Fibroblast of upper back skin (primary cell): ENCODE measurements around the gene TTLL13.

ENCODE experiments used
- DNase-seq: peaks from one replicate; pipeline ENCODE4 v3.0.0-alpha.2; 2013

Gene TTLL13

DNA sequence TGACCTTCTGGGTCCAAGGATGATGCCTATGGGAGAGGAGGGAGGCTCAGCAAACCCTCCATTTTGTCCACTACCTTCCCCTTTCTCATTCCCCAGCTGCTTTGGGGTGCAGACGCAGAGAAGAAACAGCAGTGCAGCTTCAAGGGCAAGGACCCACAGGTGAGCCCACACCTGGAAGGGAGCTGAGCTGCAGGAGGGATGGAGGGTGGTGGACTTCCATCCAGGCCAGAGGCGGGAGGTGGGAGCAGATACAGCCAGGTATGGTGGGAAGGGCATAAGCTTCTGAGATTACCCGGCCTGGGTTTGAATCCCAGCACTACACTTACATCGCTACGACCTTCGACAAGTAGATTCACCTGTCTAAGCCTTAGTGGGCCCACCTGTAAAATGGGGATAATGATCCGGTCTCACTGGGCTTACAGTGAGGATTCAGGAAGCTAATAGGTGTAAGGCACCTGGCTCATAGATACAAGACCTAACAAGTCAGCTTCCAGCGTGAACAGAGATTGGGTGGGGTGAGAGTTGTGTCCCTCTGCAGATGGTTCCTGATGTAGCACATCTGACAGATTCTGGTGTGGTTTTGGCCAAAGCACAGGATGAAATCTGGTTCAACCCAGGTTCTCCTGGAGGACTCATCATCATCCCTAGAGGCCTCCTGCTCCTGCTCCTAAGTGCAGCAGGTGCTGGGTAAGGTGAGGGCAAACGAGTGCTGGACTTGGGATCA, 31.5 kb upstream of the TTLL13 start:
- DNase-seq = no peak

DNA sequence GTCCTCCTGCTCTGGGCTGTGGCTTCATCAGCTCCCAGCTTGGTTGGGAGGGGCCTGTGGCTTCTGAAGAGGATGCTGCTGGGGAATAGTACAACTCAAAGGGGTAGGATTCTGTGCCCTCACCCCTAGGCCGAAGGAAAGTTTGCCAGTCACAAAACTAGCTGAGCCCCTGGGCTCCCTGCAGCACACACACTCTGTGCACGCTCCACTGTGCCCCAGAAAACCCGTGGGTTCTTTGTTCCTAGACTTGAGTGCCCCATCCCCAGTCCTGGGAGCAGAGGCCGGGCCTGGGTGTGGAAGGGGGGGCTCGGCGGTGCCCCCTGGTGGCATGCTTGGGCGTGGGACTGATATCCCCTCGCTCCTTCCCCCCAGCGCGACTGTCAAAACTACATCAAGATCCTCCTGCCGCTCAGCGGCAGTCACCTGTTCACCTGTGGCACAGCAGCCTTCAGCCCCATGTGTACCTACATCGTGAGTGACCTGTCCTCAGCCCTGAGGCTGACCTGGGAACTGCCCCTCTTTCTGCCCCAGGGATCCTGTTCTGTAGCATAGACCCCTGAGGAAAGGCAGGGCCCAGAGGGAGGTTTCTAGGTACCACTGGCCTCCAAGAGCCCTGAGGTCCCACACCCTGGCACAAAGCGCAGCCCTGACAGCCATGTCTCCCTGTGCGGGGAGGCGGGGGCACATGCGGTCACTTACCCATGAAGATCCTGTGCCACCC, 29.8 kb upstream of the TTLL13 start:
- DNase-seq = peak; percentile 12

GRCh38 chr15:90221246-90221900, 28.0 kb upstream of the TTLL13 start:
- DNase-seq = peak; percentile 81

DNA sequence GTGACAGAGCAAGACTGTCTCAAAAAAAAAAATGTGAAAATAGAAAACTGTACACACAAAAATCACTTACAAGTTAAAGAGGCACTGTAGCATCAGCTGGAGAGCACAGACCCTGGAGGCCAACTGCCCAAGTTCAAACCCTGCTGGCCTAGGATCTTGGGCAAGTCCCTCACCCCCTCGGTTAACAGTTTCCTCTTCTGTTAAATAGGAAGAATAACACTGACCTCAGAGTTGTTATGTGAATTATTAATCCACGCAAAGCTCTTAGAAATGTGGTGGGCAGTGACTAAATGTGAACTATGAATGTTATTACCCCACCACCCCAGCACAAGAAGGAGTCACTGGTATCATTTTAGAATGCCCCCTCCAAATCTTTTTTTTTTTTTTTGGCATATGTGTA, 26.8 kb upstream of the TTLL13 start:
- no peak for DNase-seq

DNA sequence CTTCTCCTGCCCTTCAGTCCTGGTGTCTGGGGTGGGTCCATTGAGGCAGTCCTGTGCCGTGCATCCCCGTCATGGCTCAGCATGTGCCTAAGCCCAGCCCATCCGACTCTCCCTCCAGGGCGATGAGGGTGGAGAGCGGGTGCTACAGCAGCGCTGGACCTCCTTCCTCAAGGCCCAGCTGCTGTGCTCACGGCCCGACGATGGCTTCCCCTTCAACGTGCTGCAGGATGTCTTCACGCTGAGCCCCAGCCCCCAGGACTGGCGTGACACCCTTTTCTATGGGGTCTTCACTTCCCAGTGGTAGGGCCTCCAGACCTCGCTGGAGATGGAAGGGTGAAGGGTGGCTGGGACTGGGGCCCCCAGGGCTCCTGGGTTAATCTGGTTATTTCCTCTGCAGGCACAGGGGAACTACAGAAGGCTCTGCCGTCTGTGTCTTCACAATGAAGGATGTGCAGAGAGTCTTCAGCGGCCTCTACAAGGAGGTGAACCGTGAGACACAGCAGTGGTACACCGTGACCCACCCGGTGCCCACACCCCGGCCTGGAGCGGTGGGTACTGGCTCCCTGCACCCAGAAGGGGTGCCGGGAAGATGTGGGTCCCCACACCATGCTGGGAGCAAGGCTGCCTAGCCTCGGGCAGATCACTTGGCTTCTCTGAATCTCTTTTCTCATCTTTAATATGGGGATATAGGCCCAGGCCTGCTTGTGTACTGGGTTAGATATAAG, 25.8 kb upstream of the TTLL13 start:
- no peak for DNase-seq

DNA sequence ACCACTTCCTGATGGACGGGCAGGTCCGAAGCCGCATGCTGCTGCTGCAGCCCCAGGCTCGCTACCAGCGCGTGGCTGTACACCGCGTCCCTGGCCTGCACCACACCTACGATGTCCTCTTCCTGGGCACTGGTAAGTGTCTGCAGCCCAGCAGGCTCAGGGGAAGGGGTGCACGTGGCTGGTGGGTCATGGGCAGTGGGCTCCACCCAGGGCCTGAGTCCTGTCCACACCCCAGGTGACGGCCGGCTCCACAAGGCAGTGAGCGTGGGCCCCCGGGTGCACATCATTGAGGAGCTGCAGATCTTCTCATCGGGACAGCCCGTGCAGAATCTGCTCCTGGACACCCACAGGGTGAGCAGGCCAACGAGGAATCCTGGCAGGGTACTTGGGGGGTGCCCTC, 24.3 kb upstream of the TTLL13 start:
- no peak for DNase-seq

DNA sequence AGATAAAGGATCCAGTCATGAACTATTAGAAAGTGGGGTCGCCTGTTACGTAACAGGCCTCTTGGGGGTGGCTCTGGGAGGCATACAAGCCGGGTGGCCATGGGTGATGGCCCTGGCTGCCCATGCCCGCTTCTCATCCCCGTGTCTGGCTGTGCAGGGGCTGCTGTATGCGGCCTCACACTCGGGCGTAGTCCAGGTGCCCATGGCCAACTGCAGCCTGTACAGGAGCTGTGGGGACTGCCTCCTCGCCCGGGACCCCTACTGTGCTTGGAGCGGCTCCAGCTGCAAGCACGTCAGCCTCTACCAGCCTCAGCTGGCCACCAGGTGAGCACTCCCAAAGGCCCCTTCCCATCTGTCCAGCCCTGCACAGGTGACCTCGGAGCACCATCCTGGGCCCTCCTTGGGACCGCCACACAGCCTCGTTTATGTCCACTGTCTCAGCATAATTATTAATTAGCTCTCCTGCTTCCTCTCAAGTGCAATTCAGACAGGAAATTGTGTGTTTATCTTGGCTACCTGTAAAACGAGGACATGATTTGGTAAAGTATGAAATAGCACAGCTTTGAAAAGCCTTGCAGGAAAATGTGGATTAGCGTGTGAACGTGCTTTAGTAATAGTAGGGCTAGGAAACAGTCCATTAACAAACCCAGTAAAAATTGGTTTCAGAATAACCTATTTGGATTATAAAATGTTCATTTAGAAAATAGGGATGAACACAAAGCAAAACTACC, 23.7 kb upstream of the TTLL13 start:
- no peak for DNase-seq

GRCh38 chr15:90227336-90227735, 22.0 kb upstream of the TTLL13 start:
- no peak for DNase-seq

- DNase-seq = no peak
Observed at GRCh38 chr15:90227816-90228772, 21.3 kb upstream of the TTLL13 start.

DNA sequence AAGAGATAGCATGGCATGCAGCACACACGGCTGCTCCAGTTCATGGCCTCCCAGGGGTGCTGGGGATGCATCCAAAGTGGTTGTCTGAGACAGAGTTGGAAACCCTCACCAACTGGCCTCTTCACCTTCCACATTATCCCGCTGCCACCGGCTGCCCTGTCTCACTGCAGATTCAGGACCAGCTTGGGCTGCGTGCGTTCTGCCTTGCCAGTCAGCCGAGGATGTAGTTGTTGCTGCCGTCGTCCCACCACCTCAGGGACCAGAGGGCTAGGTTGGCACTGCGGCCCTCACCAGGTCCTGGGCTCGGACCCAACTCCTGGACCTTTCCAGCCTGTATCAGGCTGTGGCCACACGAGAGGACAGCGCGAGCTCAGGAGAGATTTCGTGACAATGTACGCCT, 20.4 kb upstream of the TTLL13 start:
- no peak for DNase-seq

- DNase-seq = no peak
Observed at GRCh38 chr15:90230071-90230494, 19.3 kb upstream of the TTLL13 start.

DNA sequence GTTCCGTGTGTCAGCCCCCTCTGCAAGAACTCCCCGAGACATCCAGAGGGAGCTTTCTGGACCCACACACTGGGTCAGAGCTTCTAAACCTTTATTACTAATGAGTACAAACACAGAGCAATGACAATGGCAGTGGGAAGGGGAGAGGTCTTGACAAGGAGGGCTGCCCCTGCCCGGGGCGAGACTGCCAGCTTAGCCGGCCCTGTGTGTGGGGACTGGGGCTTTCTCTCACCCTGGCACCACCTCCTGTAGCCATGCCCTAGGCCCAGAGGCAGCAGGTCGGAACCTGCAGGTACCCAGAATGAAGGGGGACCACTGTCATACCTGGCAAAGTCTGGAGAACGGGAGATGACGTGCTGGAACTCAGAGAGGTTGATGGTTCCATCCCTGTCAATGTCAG, 18.7 kb upstream of the TTLL13 start:
- DNase-seq = no peak

DNA sequence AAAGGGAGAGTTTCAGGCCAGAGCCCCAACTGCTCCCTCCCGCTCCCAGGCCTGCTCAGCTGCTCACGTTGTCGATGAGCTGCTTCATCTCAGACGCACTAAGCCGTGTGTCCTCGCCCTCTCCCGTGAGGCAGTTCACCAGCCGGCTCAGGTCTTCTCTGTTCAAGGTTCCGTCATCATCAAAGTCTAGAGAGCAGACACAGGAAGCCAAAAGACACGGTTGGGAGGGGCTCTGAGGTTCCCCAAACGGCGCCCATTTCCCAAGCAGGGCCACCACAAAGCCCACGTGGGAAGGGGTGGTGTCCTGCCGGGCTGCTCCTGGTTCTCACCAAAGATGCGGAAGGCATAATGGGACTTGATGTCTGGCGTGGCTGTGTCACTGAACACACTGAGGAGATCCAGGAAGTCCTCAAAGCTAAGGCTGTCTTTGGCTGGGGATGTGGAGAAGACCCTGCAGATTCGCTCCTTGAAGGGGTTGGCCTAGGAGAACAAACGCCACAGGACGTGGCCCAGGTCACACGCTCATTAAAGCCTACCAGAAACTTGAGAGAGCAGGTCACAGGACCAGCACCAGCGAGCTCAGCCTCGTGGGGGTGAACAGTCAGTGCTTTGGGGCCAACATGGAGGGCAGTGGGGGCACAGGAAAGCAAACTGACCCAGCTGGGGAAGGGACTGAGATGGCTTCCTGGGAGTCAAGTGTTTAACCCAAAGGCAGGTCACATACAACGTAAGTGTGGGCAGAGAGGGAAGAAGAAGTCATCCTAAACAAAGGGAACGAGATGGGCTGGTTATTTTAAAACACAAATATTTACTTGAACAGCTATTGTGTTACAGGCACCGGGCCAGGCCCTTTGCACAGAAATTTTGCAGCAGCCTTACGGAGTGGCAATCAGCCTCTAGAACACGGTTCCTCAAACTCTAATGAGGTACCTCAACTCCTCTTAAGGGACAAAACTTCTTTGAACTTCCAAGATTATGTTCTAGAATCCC, 18.0 kb upstream of the TTLL13 start:
- DNase-seq = no peak

DNA sequence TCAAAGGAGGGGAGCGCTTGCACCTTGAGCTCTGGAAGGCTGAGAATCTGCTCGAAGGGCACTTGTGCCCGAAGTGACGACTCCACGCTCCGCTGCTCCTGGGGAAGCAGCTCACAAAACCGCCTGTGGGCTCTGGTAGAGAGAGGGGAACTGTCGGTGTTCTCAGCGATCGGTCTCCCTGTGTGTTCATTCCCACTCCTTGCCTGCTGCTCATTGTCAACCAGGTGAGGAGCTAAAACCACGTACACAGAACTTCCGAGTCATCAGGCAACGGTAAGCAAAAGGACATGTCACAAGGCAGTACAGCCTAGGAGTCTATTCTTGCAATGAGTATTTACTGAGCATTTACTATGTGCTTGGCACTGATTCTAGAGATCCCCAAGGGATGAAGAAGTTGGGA, 17.2 kb upstream of the TTLL13 start:
- no peak for DNase-seq

GRCh38 chr15:90232941-90233386, 16.4 kb upstream of the TTLL13 start:
- DNase-seq = no peak

DNA sequence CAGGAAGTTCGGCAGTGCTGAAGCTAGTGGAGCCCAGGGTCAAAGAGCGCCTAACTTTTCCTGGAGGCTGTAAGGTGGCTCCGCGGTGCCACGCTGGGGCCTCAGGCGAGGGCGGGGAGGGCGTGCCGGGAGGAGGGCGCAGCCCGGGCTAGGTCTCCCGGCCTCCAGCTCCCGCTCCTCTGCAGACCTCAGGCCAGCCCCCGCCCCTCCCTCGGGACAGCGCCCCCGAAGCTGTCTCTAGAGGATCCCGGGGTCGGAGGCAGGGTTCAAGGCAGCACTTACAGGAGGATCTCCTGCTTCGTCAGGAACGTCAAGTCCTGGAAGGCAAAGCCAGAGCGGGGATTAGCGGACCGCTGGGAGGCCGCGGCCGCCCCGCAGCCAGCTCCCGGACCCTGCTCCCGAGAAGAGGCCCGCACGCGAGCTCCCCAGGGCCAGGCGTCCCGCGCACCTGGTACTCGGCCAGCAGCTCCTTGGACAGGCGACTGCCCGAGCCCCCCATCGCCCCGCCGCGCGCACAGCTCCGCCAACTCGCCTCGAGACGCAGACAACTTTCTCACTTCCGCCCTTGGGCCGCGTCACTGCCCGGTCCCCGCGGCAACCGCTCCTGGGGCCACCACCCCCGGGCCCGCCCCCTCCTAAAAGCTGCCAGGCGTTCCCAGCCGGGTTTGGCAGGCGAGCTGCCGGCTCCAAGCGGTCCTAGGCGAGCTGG, 15.8 kb upstream of the TTLL13 start, which contains the start of gene CIB1:
TSS of gene CIB1 (minus strand) at position 555 of the 709 bp plus-strand sequence. CDS start at position 499, 56 bp downstream.
- peak; percentile 97 for DNase-seq

DNA sequence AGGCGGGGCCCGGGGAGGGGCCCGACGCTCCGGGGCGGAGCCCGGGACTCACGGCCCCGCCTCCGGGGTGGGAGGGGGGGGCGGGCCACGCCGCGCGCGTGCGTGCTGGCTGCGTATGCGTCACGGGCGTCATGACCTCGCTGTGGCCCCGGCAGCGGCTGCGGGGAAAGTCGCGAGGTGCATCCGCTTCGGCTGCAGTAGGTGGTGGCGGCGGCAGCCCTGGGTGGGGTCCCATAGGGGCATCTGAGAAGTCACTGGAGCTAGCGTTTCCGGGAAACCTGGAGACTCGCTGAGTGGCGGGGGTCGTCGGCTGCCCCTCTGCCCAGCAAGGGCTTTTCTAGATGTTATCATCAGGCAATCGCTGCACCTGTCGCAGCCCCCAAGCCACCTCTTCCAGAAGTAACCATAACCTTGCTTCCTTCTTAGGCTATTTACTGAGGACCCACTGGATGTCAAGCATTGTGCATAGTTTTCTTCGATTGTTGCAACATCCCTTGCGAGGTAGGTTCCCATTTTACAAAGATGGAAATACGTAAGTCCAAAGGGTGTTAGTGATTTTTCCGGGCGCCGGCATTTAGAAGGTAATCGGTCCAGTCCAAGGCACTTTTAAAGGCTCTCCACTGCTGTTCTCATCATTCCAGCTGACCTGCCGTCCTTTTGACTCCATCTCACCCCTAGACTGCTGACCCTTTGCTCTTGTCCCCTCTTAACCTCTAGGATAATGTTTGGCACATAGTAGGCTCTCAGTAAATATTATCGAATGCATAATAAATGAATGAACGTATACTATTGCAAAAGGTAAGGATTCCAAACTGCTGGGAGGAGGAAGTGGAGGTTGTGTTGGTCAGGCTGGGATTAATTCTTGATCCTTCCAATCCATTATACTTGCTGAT, 15.0 kb upstream of the TTLL13 start, which contains the start of gene GDPGP1:
TSS of gene GDPGP1 (plus strand) at position 114 of the 893 bp plus-strand sequence. CDS start 6,700 bp downstream, outside the sequence.
- DNase-seq = no peak

DNA sequence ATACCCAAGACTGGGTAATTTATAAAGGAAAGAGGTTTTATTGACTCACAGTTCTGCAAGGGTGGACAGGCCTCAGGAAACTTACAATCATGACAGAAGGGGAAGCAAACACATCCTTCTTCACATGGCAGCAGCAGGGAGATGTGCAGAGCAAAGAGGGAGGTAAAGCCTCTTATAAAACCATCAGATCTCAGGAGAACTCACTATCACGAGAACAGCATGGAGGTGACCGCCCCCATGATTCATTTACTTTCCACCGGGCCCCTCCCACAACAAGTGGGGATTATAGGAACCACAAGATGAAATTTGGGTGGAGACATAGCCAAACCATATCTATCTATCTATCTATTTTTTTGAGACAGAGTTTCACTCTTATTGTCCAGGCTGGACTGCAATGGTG, 10.0 kb upstream of the TTLL13 start:
- DNase-seq = no peak
